GM21447 (cell line): ENCODE results near the gene BCAS4.
"Not testable (repeated sequence)": the region's sequence is repeated elsewhere in the genome, so short reads cannot be mapped to it uniquely, and the experiment has no call there.

Source experiments
- ATAC-seq: cut with Tn5 transposase; IDR thresholded peaks from one replicate; pipeline ENCODE4 v1.9.1; 2021; ENCODE audit not compliant: unreplicated experiment

BCAS4 gene

GRCh38 chr20:50874111-50874757 lies 79.4 kb downstream of the BCAS4 start:
- ATAC-seq, result no peak

GRCh38 chr20:50874758-50875665 lies 80.2 kb downstream of the BCAS4 start:
- no peak for ATAC-seq

- ATAC-seq, result no peak
These were observed 81.3 kb downstream of the BCAS4 start for GRCh38 chr20:50876063-50876685.

GRCh38 chr20:50876816-50877215 lies 82.0 kb downstream of the BCAS4 start:
- ATAC-seq, result no peak

- ATAC-seq, result no peak
These were observed 82.4 kb downstream of the BCAS4 start for GRCh38 chr20:50877232-50877743.

- ATAC-seq, result no peak
These were observed 85.0 kb downstream of the BCAS4 start for GRCh38 chr20:50879649-50880550.

GRCh38 chr20:50881759-50882424 lies 87.0 kb downstream of the BCAS4 start:
- not testable (repeated sequence) for ATAC-seq

GRCh38 chr20:50883856-50884255 lies 89.0 kb downstream of the BCAS4 start:
- ATAC-seq, result no peak

GRCh38 chr20:50885068-50885467 lies 90.2 kb downstream of the BCAS4 start:
- ATAC-seq, result no peak

- ATAC-seq, result no peak
These were observed 90.9 kb downstream of the BCAS4 start for GRCh38 chr20:50885781-50886180.

- ATAC-seq, result no peak
These were observed 91.4 kb downstream of the BCAS4 start for GRCh38 chr20:50886184-50886790.

- ATAC-seq, result no peak
These were observed 92.7 kb downstream of the BCAS4 start for GRCh38 chr20:50887576-50887975.

- ATAC-seq, result no peak
These were observed 96.3 kb downstream of the BCAS4 start for GRCh38 chr20:50891138-50891537.

GRCh38 chr20:50892394-50892793 lies 97.5 kb downstream of the BCAS4 start:
- no peak for ATAC-seq

GRCh38 chr20:50893620-50894019 lies 98.8 kb downstream of the BCAS4 start:
- ATAC-seq, result no peak

- ATAC-seq, result no peak
These were observed 100.4 kb downstream of the BCAS4 start for GRCh38 chr20:50895111-50895830.

- ATAC-seq, result no peak
These were observed 103.6 kb downstream of the BCAS4 start for GRCh38 chr20:50898475-50898874.

GRCh38 chr20:50900261-50900660 lies 105.4 kb downstream of the BCAS4 start:
- no peak for ATAC-seq

GRCh38 chr20:50901301-50901700 lies 106.4 kb downstream of the BCAS4 start:
- no peak for ATAC-seq
